B cell (primary cell): ENCODE measurements around the gene ARID4A. TPM values are rescaled to one million over a fixed set of nuclear protein-coding genes. Genes with fewer than 3 reads are reported as not detected.

Experiments
- ATAC-seq: fragments of 200-7000 bp; cut with Tn5 transposase; one replicate; pipeline ENCODE4 v1.10.0; 2021; ENCODE audit warnings: low read depth, mild to moderate bottlenecking, moderate number of reproducible peaks, moderate library complexity
- CTCF ChIA-PET: fragments of 350-600 bp; sonication (Branson Sonifier 250); formaldehyde crosslinking; loops from one replicate; lab custom pipeline; 2021; ENCODE audit warnings: antibody characterized with exemption, inconsistent platforms; lab: Charles Lee
- POLR2A ChIA-PET: fragments of 350-600 bp; sonication (Branson Sonifier 250); formaldehyde crosslinking; loops from one replicate; lab custom pipeline; 2021; ENCODE audit warnings: antibody characterized with exemption; lab: Charles Lee
- DNase-seq: peaks from one replicate; pipeline ENCODE4 v3.0.0; 2013
- H2AFZ ChIP-seq: 2 replicates; pipeline ENCODE4 v1.6.1; 2012; ENCODE audit warnings: mild to moderate bottlenecking, low read depth, low read length; ENCODE audit not compliant: insufficient read depth, poor library complexity, severe bottlenecking
- H3K27ac ChIP-seq, 2 donors: 1 replicate in 1 of 2; 2 replicates in 1 of 2; pipeline ENCODE4 v1.5.1; 2012 to 2013; ENCODE audit warnings: low read length in 2 of 2, mild to moderate bottlenecking in 2 of 2, moderate library complexity in 1 of 2
- H3K27me3 ChIP-seq, 4 experiments: fragments of 200-600 bp in 1 of 4; sonication (generic) in 1 of 4; replicated peaks in 1 of 4; 1 replicate in 2 of 4; 2 replicates in 2 of 4; pipeline versions ENCODE4 v1.6.1 to v1.7.0; 2013 to 2016; ENCODE audit warnings: low read length in 3 of 4, mild to moderate bottlenecking in 2 of 4, mixed read lengths in 1 of 4, moderate library complexity in 1 of 4; ENCODE audit not compliant: insufficient read depth in 4 of 4, control insufficient read depth in 3 of 4; ENCODE audit errors: control extremely low read depth in 1 of 4
- H3K36me3 ChIP-seq, 2 experiments: replicated peaks in 1 of 2; 1 replicate in 1 of 2; 2 replicates in 1 of 2; pipeline versions ENCODE4 v1.6.1 to v1.7.1; 2013; ENCODE audit warnings: low read length in 1 of 2; ENCODE audit not compliant: insufficient read depth in 2 of 2, control insufficient read depth in 1 of 2; ENCODE audit errors: control extremely low read depth in 1 of 2, extremely low read depth in 1 of 2
- H3K4me1 ChIP-seq, 2 donors: fragments of 200-600 bp in 1 of 2; sonication (generic) in 1 of 2; 1 replicate in 1 of 2; 2 replicates in 1 of 2; pipeline versions ENCODE4 v1.5.1 to v1.6.1; 2013 to 2017; ENCODE audit warnings: low read length in 2 of 2; ENCODE audit not compliant: control insufficient read depth in 2 of 2, insufficient read depth in 2 of 2
- H3K4me2 ChIP-seq: replicated peaks from 2 replicates; pipeline ENCODE3; 2012; ENCODE audit warnings: mild to moderate bottlenecking, low read depth, low read length; ENCODE audit not compliant: poor library complexity, severe bottlenecking
- H3K4me3 ChIP-seq, 5 experiments: fragments of 200-600 bp in 1 of 5; sonication (generic) in 1 of 5; 1 replicate in 3 of 5; 2 replicates in 2 of 5; pipeline versions ENCODE4 v1.5.1 to v1.7.0; 2011 to 2016; ENCODE audit warnings: low read length in 4 of 5, mild to moderate bottlenecking in 4 of 5, low read depth in 2 of 5, control low read depth in 1 of 5, moderate library complexity in 1 of 5; ENCODE audit not compliant: insufficient read depth in 1 of 5; ENCODE audit errors: control extremely low read depth in 1 of 5, extremely low read depth in 1 of 5
- H3K79me2 ChIP-seq: fragments of 200-600 bp; sonication (generic); one replicate; pipeline ENCODE4 v1.6.0; 2016; ENCODE audit warnings: low read length; ENCODE audit not compliant: control insufficient read depth, insufficient read depth
- H3K9ac ChIP-seq: fragments of 200-600 bp; sonication (generic); 2 replicates; pipeline ENCODE4 v1.6.1; 2017; ENCODE audit warnings: mild to moderate bottlenecking, low read length, moderate library complexity
- H3K9me3 ChIP-seq, 3 donors: one replicate each; pipeline versions ENCODE4 v1.6.1 to v1.7.1; 2013; ENCODE audit warnings: low read length in 2 of 3; ENCODE audit not compliant: control insufficient read depth in 2 of 3, insufficient read depth in 1 of 3; ENCODE audit errors: control extremely low read depth in 1 of 3
- H4K20me1 ChIP-seq: 2 replicates; pipeline ENCODE4 v1.6.0; 2012; ENCODE audit warnings: mild to moderate bottlenecking, low read length; ENCODE audit not compliant: insufficient read depth, control insufficient read depth, poor library complexity, severe bottlenecking
- H3K27ac Mint-ChIP-seq: one replicate; pipeline ENCODE4 v1.8.0; 2021; ENCODE audit warnings: mixed read lengths
- H3K27me3 Mint-ChIP-seq: one replicate; pipeline ENCODE4 v1.8.0; 2021; ENCODE audit warnings: mixed read lengths
- H3K4me1 Mint-ChIP-seq: one replicate; pipeline ENCODE4 v1.8.0; 2021; ENCODE audit warnings: mixed read lengths
- H3K4me3 Mint-ChIP-seq: one replicate; pipeline ENCODE4 v1.8.0; 2021; ENCODE audit warnings: mixed read lengths
- H3K9me3 Mint-ChIP-seq: one replicate; pipeline ENCODE4 v1.8.0; 2022; ENCODE audit warnings: mixed read lengths; ENCODE audit not compliant: insufficient read depth
- EZH2 ChIP-seq: IDR thresholded peaks from 2 replicates; pipeline ENCODE4 v1.6.1; 2012; ENCODE audit warnings: borderline replicate concordance, low read depth, mild to moderate bottlenecking, moderate library complexity, low read length; ENCODE audit not compliant: insufficient read depth, poor library complexity, severe bottlenecking
- WGBS: methylation state at CpG from one replicate; pipeline ENCODE4 v1.1.5; 2013; ENCODE audit warnings: missing lambda C conversion rate; ENCODE audit not compliant: insufficient coverage; 5-methylcytosine and 5-hydroxymethylcytosine counted together
- intact Hi-C: fragments of 100-400 bp; cut with micrococcal nuclease; formaldehyde crosslinking; loops from one replicate; pipeline ENCODE4 v1.10.0; 2022
- polyA plus RNA-seq: library from polyadenylated mRNA; depleted of rRNA; stranded (reverse); fragments of >200 nt; gene quantifications from 2 replicates; pipeline ENCODE4 v1.2.3, GENCODE V29; 2012
- total RNA-seq, 2 donors: library from RNA; stranded (reverse); fragments of 120-200 nt in 1 of 2; gene quantifications; 1 replicate in 1 of 2; 2 replicates in 1 of 2; pipeline versions ENCODE4 v1.2.3 to v1.2.4, GENCODE V29; 2013 to 2022
- TF ChIP-seq, protein P1 (sequence below): fragments of 200-600 bp; IDR thresholded peaks from one replicate; pipeline ENCODE4 v1.8.0; 2022; ENCODE audit warnings: antibody characterized with exemption, mild to moderate bottlenecking

ARID4A gene
- total and polyA plus RNA-seq, 2 donors (not counting 1 experiment from before 2014, with no cell fraction given) = 9.4 to 87.0 TPM

DNA sequence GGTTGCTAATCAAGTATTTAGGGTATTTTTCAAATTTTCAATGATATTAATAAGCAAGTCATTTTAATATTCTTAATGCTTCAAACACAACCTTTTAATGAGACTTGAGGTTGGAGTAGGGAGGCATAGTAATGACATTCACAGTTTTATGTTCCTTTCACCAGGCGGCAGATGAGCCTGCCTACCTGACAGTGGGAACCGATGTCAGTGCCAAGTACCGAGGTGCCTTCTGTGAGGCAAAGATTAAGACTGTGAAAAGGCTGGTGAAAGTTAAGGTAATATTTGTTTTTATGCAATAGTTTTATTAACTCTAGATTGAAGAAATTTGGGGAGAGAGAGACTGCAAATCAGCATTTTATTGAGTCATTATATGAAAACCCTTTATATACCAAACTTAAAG, 3.1 kb downstream of the ARID4A start:
- no peak for ATAC-seq
- Histone ChIP-seq H3K9ac (no peak overlapping the region), H3K9me3 (no peaks in the 10 kb centered on the region), H4K20me1 (peaks cover 34% of the 10 kb centered on the region), H3K4me3 (no peak overlapping the region), H3K27ac (no peak overlapping the region), H3K4me2 (no peak overlapping the region), H3K79me2 (peaks cover 66% of the 10 kb centered on the region), H2AFZ (no peak overlapping the region), H3K27me3 (no peaks in the 10 kb centered on the region), H3K4me1 (peaks cover 18 to 22% of the 10 kb centered on the region in 2 donors), H3K36me3 (peaks cover 20 to 42% of the 10 kb centered on the region in 2 experiments)
- POLR2A ChIA-PET = no interaction called here
- no peaks in the 10 kb centered on the region for H3K27me3 Mint-ChIP-seq
- no peak overlapping the region for H3K4me3 Mint-ChIP-seq
- H3K27ac Mint-ChIP-seq = no peak overlapping the region
- TF ChIP-seq EZH2 = no peak
- TF ChIP-seq, protein P1, sequence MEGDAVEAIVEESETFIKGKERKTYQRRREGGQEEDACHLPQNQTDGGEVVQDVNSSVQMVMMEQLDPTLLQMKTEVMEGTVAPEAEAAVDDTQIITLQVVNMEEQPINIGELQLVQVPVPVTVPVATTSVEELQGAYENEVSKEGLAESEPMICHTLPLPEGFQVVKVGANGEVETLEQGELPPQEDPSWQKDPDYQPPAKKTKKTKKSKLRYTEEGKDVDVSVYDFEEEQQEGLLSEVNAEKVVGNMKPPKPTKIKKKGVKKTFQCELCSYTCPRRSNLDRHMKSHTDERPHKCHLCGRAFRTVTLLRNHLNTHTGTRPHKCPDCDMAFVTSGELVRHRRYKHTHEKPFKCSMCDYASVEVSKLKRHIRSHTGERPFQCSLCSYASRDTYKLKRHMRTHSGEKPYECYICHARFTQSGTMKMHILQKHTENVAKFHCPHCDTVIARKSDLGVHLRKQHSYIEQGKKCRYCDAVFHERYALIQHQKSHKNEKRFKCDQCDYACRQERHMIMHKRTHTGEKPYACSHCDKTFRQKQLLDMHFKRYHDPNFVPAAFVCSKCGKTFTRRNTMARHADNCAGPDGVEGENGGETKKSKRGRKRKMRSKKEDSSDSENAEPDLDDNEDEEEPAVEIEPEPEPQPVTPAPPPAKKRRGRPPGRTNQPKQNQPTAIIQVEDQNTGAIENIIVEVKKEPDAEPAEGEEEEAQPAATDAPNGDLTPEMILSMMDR = no peak
- H3K4me1 Mint-ChIP-seq = peaks cover 27% of the 10 kb centered on the region
- 80% methylated on average over 1 of the region's 3 CpGs for WGBS
- CTCF ChIA-PET = no interaction called here
- DNase-seq = no peak
- no peaks in the 10 kb centered on the region for H3K9me3 Mint-ChIP-seq
- intact Hi-C loops = no loop called here

DNA sequence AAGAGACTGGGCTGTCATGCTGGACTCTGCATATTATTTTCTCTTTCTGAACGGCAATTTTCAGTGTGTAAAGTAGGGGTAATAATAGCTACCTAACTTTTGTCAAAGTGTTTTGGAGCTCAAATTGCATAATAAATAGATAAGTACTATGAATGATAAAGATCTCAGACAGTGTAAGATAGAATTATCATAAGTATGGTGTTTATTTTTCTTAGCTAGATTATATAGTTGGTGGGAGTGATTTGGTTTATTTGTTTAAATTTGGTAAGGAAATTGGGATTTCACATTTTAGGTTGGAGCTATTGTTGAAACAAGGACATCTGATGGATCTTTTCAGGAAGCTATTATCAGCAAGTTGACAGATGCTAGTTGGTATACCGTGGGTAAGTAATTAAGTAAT, 7.4 kb downstream of the ARID4A start:
- Mint-ChIP-seq H3K27me3 (no peaks in the 10 kb centered on the region), H3K4me3 (no peak overlapping the region), H3K27ac (no peak overlapping the region), H3K9me3 (no peaks in the 10 kb centered on the region), H3K4me1 (peaks cover 12% of the 10 kb centered on the region)
- Histone ChIP-seq H3K27me3 (no peaks in the 10 kb centered on the region), H3K79me2 (peaks cover 47% of the 10 kb centered on the region), H3K9me3 (no peaks in the 10 kb centered on the region), H2AFZ (no peak overlapping the region), H3K9ac (no peak overlapping the region), H3K27ac (no peak overlapping the region), H3K4me2 (no peak overlapping the region), H4K20me1 (peaks cover 23% of the 10 kb centered on the region), H3K4me3 (no peak overlapping the region), H3K36me3 (peaks cover 22 to 60% of the 10 kb centered on the region in 2 experiments), H3K4me1 (peaks cover 0 to 5% of the 10 kb centered on the region in 2 donors)
- intact Hi-C loops = no loop called here
- no peak for ATAC-seq
- TF ChIP-seq, protein P1 = no peak
- TF ChIP-seq EZH2 = no peak
- no peak for DNase-seq
- WGBS = 100% methylated on average over 1 of the region's 2 CpGs
- POLR2A ChIA-PET = interaction anchor here (0.6 kb wide), 2 partner anchors 8 to 104 kb away, joined by 3 to 5 read pairs; no protein-coding TSS in a partner anchor
- CTCF ChIA-PET = no interaction called here
